Thoracic aorta endothelial cell (primary cell): ENCODE measurements around the gene ZNF527. TPM values are rescaled to one million over a fixed set of nuclear protein-coding genes. Genes with fewer than 3 reads are reported as not detected.

Experiments
- total RNA-seq: library from RNA; depleted of rRNA; stranded (reverse); fragments of >200 nt; gene quantifications from 2 replicates; pipeline ENCODE4 v1.2.3, GENCODE V29; 2012

Gene ZNF527
- 4.4 and 5.2 TPM in 2 replicates for total RNA-seq

GRCh38 chr19:37370880-37371661 lies at the start of gene ZNF527:
TSS of gene ZNF527 (plus strand) at chr19:37371099. CDS start at chr19:37374199, 3,100 bp downstream.

Other genes starting within 250 kb of the ZNF527 start
- gene ZNF585A, start 198.4 kb upstream of the ZNF527 start, total RNA-seq: 4.2 and 7.0 TPM in 2 replicates
- gene ZNF585B, start 160.6 kb upstream of the ZNF527 start, total RNA-seq: 8.3 and 14.4 TPM in 2 replicates
- 5.5 and 5.9 TPM in 2 replicates for gene ZNF383, start 152.9 kb upstream of the ZNF527 start, total RNA-seq
- gene ZNF569, start 96.3 kb downstream of the ZNF527 start, total RNA-seq: 6.5 and 7.0 TPM in 2 replicates
- 5.5 and 7.0 TPM in 2 replicates for gene ZNF570, start 98.3 kb downstream of the ZNF527 start, total RNA-seq
- 0.53 and 0.72 TPM in 2 replicates for gene ZNF793, start 135.8 kb downstream of the ZNF527 start, total RNA-seq
- 1.2 and 2.4 TPM in 2 replicates for gene ZNF571, start 223.7 kb downstream of the ZNF527 start, total RNA-seq
- gene ZNF540, start 223.8 kb downstream of the ZNF527 start, total RNA-seq: 0.14 and 0.40 TPM in 2 replicates